A549 treated with ZK216348 at 1 μM for 4 hours (cell line): ENCODE measurements around the gene ELOVL3. TPM values are rescaled to one million over a fixed set of nuclear protein-coding genes. Genes with fewer than 3 reads are reported as not detected.

Experiments
- total RNA-seq: library from RNA; stranded (reverse); fragments of 200-300 nt; extraction: Qiagen RNA extraction; gene quantifications from 5 replicates; pipeline ENCODE4 v1.2.3, GENCODE V29; 2022; ENCODE audit warnings: low read depth

ELOVL3 gene
- total RNA-seq = 0.38 to 0.73 TPM (median 0.62 TPM) in 4 of 5 replicates, not detected in the other

GRCh38 chr10:102225646-102226541 is at the start of gene ELOVL3:
TSS of gene ELOVL3 (plus strand) at chr10:102226299. CDS start at chr10:102226549, 250 bp downstream.

GRCh38 chr10:102241444-102242117 is 15.5 kb downstream of the ELOVL3 start, which contains the start of gene PITX3:
TSS of gene PITX3 (minus strand) at chr10:102241512. CDS start at chr10:102232080, 9,432 bp downstream.

GRCh38 chr10:102245082-102245931 is 19.2 kb downstream of the ELOVL3 start, which contains the start of gene GBF1:
TSS of gene GBF1 (plus strand) at chr10:102245532. CDS start at chr10:102258939, 13,407 bp downstream.

Other genes with a start within 250 kb of the ELOVL3 start
- gene ARMH3, start 170.1 kb upstream of the ELOVL3 start, total RNA-seq = 8.3 to 13.7 TPM (median 11.9 TPM) in 5 replicates
- gene HPS6, start 160.9 kb upstream of the ELOVL3 start, total RNA-seq = 20.8 to 41.6 TPM (median 35.3 TPM) in 5 replicates
- 24.3 to 43.4 TPM (median 39.6 TPM) in 5 replicates for gene LDB1, start 105.9 kb upstream of the ELOVL3 start, total RNA-seq
- gene PPRC1, start 93.3 kb upstream of the ELOVL3 start, total RNA-seq = 41.8 to 62.9 TPM (median 61.3 TPM) in 5 replicates
- gene NOLC1, start 73.9 kb upstream of the ELOVL3 start, total RNA-seq = 162 to 189 TPM (median 175 TPM) in 5 replicates
- 0.33 to 0.90 TPM (median 0.55 TPM) in 5 replicates for gene PITX3, start 15.2 kb downstream of the ELOVL3 start, total RNA-seq
- 16.8 to 30.0 TPM (median 26.1 TPM) in 5 replicates for gene GBF1, start 19.2 kb downstream of the ELOVL3 start, total RNA-seq
- 44.9 to 75.7 TPM (median 64.7 TPM) in 5 replicates for gene NFKB2, start 169.4 kb downstream of the ELOVL3 start, total RNA-seq
- 0.34 to 0.61 TPM (median 0.51 TPM) in 5 replicates for gene PSD, start 192.5 kb downstream of the ELOVL3 start, total RNA-seq
- gene FBXL15, start 194.5 kb downstream of the ELOVL3 start, total RNA-seq = 4.9 to 11.4 TPM (median 8.5 TPM) in 5 replicates
- 54.9 to 73.1 TPM (median 62.7 TPM) in 5 replicates for gene CUEDC2, start 206.3 kb downstream of the ELOVL3 start, total RNA-seq
- gene C10orf95, start 225.2 kb downstream of the ELOVL3 start, total RNA-seq = 0.13 to 0.34 TPM (median 0.19 TPM) in 4 of 5 replicates, not detected in the other